Effector memory CD8-positive, alpha-beta T cell (primary cell): ENCODE data around the gene IQUB.
"Not testable (repeated sequence)": the region's sequence is repeated elsewhere in the genome, so short reads cannot be mapped to it uniquely, and the experiment has no call there.

ENCODE experiments used
- ATAC-seq: fragments of 150-1000 bp; cut with Tn5 transposase; replicated peaks from 2 replicates; pipeline ENCODE4 v1.10.0; 2021; ENCODE audit warnings: mild to moderate bottlenecking, moderate library complexity
- DNase-seq, 3 experiments: peaks; one replicate each; pipeline ENCODE4 v3.0.0; 2021
- H3K27ac Mint-ChIP-seq, 2 donors: one replicate each; pipeline ENCODE4 v1.8.0; 2022; ENCODE audit warnings: mild to moderate bottlenecking in 2 of 2, mixed read lengths in 2 of 2, moderate library complexity in 2 of 2
- H3K27me3 Mint-ChIP-seq, 2 donors: one replicate each; pipeline ENCODE4 v1.8.0; 2022; ENCODE audit warnings: mixed read lengths in 2 of 2
- H3K36me3 Mint-ChIP-seq: one replicate; pipeline ENCODE4 v1.8.0; 2022; ENCODE audit warnings: mild to moderate bottlenecking, moderate library complexity, mixed read lengths; ENCODE audit not compliant: insufficient read depth
- H3K4me1 Mint-ChIP-seq, 2 donors: one replicate each; pipeline ENCODE4 v1.8.0; 2022; ENCODE audit warnings: low read depth in 2 of 2, mixed read lengths in 2 of 2
- H3K4me3 Mint-ChIP-seq, 2 donors: one replicate each; pipeline ENCODE4 v1.8.0; 2022; ENCODE audit warnings: mild to moderate bottlenecking in 2 of 2, mixed read lengths in 2 of 2, moderate library complexity in 2 of 2
- H3K9me3 Mint-ChIP-seq, 2 donors: one replicate each; pipeline ENCODE4 v1.8.0; 2022; ENCODE audit warnings: mixed read lengths in 2 of 2

Gene IQUB

DNA sequence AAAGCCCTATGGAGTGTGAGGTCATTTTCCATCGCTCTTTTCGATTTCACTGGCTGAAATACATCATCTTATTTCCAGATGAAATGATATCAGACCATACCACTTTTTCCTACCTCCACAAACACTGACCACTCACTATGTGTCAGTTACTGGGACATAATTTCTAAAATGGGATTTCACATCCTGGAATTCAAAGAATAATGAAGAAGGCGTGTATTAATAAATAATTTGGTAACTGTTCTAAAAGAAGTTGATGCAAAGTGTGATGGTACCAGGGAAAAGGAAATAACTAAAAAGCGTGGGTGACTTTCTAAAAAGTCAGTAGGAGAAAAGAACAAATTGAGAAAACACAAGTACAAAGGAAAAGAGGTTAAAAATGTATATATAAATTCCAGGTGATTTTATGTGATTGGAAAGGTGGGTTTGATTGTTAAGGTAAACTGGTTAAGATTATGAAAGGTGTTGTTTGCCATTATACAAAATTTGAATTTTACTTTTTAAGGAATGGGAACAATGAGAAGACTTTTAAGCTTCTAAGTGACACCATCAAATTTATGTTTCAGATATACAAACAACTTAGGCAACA is 24.0 kb upstream of the IQUB start:
- DNase-seq (no peak), ATAC-seq (no peak)
- Mint-ChIP-seq H3K9me3 (no peaks in the 10 kb centered on the region), H3K36me3 (peaks cover 4% of the 10 kb centered on the region), H3K4me1 (peaks cover 4 to 6% of the 10 kb centered on the region in 2 donors), H3K4me3 (no peak overlapping the region), H3K27me3 (peaks cover 0 to 7% of the 10 kb centered on the region in 2 donors), H3K27ac (no peak overlapping the region)

DNA sequence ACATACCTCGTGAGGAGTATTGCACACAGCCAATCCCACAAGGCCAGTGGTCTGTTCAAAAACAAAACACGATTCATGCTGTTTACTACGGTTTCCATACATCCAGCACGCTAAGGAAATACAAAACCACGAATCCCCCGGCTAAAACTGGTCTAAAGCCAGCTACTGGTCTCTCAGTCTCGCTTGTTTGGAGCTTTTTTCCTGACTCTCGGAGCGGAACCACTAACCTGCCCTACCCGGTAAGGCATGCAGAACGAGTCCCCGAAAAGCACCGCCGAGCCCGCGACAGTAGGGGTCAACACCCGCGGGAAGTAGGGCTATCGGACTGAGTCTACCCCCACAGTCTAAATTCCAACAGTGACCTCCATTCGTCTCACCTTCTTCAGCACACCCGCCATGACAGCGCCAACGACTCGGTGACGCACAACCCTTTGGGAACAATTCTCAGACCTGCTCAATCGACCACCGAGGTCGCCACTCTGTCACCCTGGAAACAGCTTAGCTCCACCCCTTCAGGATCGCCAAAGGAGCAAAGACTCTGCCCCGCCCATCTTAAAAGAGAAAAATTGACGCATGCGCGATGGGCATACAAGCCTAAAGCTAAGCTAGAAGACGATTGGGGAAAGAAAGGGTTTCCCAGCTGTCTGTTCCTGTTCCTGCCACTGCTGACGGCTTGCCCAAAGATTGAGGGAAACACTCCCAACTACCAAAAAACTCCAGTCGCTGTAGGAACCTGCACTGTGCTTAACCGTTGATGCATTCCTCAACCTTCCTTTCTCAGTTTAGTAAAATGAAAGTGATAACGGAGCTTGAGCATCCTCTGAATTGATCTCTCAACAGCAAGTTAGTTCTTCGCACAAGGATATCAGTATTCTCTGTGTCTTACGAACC is 23.2 kb upstream of the IQUB start, which contains the start of gene NDUFA5:
TSS of gene NDUFA5 (minus strand) at position 421 of the 891 bp plus-strand sequence. CDS start at position 398, 23 bp downstream.
- Mint-ChIP-seq H3K9me3 (no peaks in the 10 kb centered on the region), H3K4me1 (peaks cover 11 to 12% of the 10 kb centered on the region in 2 donors), H3K36me3 (peaks cover 8% of the 10 kb centered on the region), H3K27me3 (peaks cover 0 to 7% of the 10 kb centered on the region in 2 donors), H3K4me3 (no peak within 1 kb of the TSS), H3K27ac (no peak within 1 kb of the TSS)
- peak; percentile 97 for ATAC-seq
- peak; percentile 96 to 99 (median 98) for DNase-seq

DNA sequence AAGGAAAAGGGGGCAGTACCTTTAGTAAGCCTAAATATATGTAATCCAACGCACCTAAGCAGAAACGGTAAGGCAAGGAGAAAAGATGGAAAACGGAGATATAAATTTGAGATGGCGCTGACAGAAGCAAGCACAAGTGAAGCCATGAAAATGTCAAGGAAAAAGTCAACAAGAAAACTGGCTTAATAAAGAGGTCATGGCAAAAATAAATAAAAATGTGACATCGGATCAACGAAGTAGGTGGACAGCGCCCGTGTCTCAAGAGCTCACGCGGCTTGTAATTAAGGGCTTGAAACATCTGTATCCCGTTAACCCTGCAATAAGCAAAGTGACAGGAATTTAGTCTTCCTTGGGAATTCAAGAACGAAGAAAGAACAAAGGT is 22.6 kb upstream of the IQUB start:
- H3K4me3 Mint-ChIP-seq, result no peak overlapping the region
- H3K9me3 Mint-ChIP-seq, result no peaks in the 10 kb centered on the region
- DNase-seq (no peak), ATAC-seq (no peak)
- peaks cover 11 to 12% of the 10 kb centered on the region in 2 donors for H3K4me1 Mint-ChIP-seq
- H3K36me3 Mint-ChIP-seq, result peaks cover 11% of the 10 kb centered on the region
- H3K27ac Mint-ChIP-seq, result no peak overlapping the region
- peaks cover 0 to 7% of the 10 kb centered on the region in 2 donors for H3K27me3 Mint-ChIP-seq

DNA sequence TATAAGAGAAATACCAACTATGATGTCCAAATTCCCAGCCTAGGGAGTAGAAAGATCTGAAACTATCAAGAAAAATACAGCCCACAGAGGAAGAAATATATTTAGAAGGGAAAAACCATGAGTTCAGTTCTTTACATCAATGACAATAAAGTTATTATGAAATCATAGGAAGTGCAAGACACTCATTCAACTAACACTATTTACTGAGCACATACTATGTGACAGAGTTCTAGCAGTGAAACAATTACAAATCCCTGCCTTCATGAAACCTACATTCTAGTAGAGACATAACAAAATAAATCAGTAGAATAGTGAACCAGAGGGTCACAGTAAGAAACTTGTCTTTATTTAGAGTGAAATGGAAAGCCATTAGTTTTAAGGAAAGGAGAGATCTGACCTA is 21.1 kb upstream of the IQUB start:
- peaks cover 23% of the 10 kb centered on the region for H3K36me3 Mint-ChIP-seq
- ATAC-seq, result no peak
- no peak overlapping the region for H3K4me3 Mint-ChIP-seq
- no peaks in the 10 kb centered on the region for H3K9me3 Mint-ChIP-seq
- no peak for DNase-seq
- no peak overlapping the region for H3K27ac Mint-ChIP-seq
- no peaks in the 10 kb centered on the region for H3K27me3 Mint-ChIP-seq
- H3K4me1 Mint-ChIP-seq, result peaks cover 11 to 16% of the 10 kb centered on the region in 2 donors

DNA sequence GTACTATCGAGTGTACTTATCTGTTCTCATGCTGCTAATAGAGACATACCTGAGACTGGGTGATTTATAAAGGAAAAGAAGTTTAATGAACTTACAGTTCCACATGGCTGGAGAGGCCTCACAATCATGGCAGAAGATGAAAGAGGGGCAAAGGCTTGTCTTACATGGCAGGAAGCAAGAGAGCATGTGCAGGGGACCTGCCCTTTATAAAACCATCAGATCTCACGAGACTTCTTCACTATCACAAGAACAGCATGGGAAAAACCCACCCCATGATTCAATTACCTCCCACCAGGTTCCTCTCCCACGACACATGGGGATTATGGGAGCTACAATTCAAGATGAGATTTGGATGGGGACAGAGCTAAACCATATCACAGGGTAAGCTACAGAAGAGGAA is 18.8 kb upstream of the IQUB start:
- H3K9me3 Mint-ChIP-seq, result no peaks in the 10 kb centered on the region
- H3K27ac Mint-ChIP-seq, result no peak overlapping the region
- no peak for DNase-seq
- H3K27me3 Mint-ChIP-seq, result no peaks in the 10 kb centered on the region
- H3K4me3 Mint-ChIP-seq, result no peak overlapping the region
- peaks cover 21 to 25% of the 10 kb centered on the region in 2 donors for H3K4me1 Mint-ChIP-seq
- no peak for ATAC-seq
- peaks cover 39% of the 10 kb centered on the region for H3K36me3 Mint-ChIP-seq

DNA sequence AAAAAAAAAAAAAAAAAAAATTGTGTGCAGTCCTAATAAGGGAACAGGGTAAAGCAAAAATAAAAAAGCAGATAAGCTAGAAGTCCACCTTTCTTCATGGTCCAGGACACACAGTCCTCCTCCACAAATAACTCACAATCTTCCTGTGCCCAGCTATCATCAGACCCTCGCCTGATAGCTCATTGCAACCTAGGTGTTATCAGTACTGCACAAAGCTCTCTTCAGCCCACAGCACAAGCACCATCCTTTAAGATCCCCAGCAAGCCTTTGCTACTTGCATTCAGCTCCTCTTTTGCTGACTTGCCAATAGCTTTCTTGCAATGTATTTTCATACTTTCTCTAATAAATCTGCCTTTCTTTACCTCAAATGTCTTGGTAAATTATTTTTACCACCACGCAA is 18.2 kb upstream of the IQUB start:
- DNase-seq, result no peak
- Mint-ChIP-seq H3K4me1 (peaks cover 23 to 24% of the 10 kb centered on the region in 2 donors), H3K36me3 (peaks cover 39% of the 10 kb centered on the region), H3K27ac (no peak overlapping the region), H3K9me3 (no peaks in the 10 kb centered on the region), H3K4me3 (no peak overlapping the region), H3K27me3 (no peaks in the 10 kb centered on the region)
- no peak for ATAC-seq

DNA sequence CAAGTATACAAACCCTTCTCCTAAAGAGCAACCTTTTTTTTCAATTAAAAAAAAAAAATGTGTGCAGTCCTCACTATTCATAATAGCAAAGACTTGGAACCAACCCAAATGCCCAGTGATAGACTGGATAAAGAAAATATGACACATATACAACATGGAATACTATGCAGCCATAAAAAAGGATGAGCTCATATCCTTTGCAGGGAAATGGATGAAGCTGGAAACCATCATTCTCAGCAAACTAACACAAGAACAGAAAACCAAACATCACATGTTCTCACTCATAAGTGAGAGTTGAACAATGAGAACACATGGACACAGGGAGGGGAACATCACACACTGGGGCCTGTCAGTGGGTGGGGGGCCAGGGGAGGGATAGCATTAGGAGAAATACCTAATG is 17.7 kb upstream of the IQUB start:
- H3K4me3 Mint-ChIP-seq, DNase-seq, H3K27ac Mint-ChIP-seq, H3K27me3 Mint-ChIP-seq, ATAC-seq, H3K9me3 Mint-ChIP-seq: not testable (repeated sequence)
- peaks cover 42% of the 10 kb centered on the region for H3K36me3 Mint-ChIP-seq
- peaks cover 26 to 27% of the 10 kb centered on the region in 2 donors for H3K4me1 Mint-ChIP-seq

DNA sequence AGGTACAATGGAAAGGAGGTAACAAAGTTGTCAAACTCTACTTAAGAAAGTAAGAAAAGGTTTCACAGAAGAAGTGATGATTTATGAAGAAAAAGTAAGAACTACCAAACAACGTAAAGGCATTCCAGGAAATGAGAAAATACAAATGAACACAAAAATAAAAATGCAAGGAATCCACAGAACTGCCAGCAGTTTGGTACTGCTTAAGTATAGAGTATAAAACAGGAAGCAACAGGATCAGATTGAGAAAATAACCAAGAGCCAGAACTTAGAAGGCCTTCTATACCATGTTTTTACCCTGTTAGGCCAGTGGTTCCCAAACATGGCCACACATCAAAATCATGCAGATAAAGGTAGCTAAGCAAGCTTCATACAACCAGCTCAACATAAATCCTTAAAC is 14.0 kb upstream of the IQUB start:
- ATAC-seq, result no peak
- no peak overlapping the region for H3K27ac Mint-ChIP-seq
- H3K27me3 Mint-ChIP-seq, result no peaks in the 10 kb centered on the region
- peaks cover 27 to 33% of the 10 kb centered on the region in 2 donors for H3K4me1 Mint-ChIP-seq
- peaks cover 48% of the 10 kb centered on the region for H3K36me3 Mint-ChIP-seq
- H3K9me3 Mint-ChIP-seq, result no peaks in the 10 kb centered on the region
- no peak overlapping the region for H3K4me3 Mint-ChIP-seq
- no peak for DNase-seq

DNA sequence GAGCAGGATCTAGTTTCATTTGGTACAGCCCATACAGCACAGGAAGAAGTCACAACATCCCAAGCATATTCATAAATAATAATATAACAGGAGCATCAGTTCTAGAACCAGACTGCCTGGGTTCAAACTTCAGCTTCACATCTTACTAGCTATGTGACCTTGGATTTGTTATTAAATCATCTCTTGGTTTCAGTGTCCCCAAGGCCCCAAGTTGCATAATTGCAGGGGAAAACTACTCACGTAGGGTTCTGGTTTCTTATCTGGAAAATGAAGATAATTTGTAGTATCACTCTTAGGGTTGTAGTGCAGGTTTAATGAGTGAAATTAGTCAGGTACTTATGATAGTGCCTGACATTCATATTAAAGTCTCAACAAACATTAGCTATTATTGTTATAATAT is 5.5 kb upstream of the IQUB start:
- H3K4me3 Mint-ChIP-seq, result no peak overlapping the region
- peaks cover 20% of the 10 kb centered on the region for H3K36me3 Mint-ChIP-seq
- ATAC-seq (no peak), DNase-seq (no peak)
- H3K4me1 Mint-ChIP-seq, result peaks cover 4% of the 10 kb centered on the region in 2 donors
- no peaks in the 10 kb centered on the region for H3K9me3 Mint-ChIP-seq
- H3K27ac Mint-ChIP-seq, result no peak overlapping the region
- H3K27me3 Mint-ChIP-seq, result no peaks in the 10 kb centered on the region

DNA sequence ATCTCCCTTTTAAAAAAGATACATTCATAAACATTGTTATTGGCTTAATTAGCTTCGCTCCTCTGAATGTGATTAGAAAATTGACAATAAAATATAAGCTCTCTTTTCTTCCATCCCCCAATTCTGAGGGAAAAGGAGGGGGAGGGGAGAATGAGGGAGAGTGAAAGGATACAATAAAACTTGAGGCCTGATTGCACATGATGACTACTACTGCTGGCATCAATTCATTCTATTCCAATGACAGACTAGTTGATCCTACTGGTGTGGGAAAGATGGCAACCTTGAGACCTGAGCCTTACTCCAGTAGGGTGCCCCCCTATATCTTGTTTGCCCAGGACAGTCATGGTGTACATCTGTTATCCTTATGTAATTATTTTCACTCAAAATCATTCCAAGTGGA is 4.5 kb upstream of the IQUB start:
- no peak overlapping the region for H3K27ac Mint-ChIP-seq
- peaks cover 23% of the 10 kb centered on the region for H3K36me3 Mint-ChIP-seq
- no peak overlapping the region for H3K4me3 Mint-ChIP-seq
- no peaks in the 10 kb centered on the region for H3K9me3 Mint-ChIP-seq
- H3K4me1 Mint-ChIP-seq, result peaks cover 10 to 14% of the 10 kb centered on the region in 2 donors
- DNase-seq (no peak), ATAC-seq (no peak)
- no peaks in the 10 kb centered on the region for H3K27me3 Mint-ChIP-seq

DNA sequence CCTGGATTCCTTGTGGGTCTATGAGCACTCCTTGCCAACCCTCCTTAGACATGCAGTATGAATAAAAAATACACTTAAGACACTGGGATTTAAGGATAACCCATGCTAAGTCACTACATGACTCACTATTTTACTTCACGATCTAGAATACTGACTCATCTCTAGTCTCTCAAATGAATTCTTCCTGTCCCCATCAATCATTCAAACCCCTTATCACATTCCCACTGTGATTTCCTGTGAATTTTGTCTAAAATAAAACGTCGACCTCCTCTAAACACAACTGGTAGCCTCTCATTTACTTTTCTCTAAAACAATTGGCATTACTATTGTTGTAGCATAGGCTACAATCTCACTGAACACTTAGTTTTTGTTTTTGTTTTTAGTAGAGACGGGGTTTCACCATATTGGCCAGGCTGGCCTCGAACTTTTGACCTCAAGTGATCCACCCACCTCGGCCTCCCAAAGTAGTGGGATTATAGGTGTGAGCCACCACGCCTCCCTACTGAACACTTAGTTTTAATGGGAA is 3.9 kb upstream of the IQUB start:
- peaks cover 21% of the 10 kb centered on the region for H3K36me3 Mint-ChIP-seq
- no peak overlapping the region for H3K27ac Mint-ChIP-seq
- DNase-seq (no peak), ATAC-seq (no peak)
- no peak overlapping the region for H3K4me3 Mint-ChIP-seq
- no peaks in the 10 kb centered on the region for H3K27me3 Mint-ChIP-seq
- H3K4me1 Mint-ChIP-seq, result peaks cover 10 to 18% of the 10 kb centered on the region in 2 donors
- H3K9me3 Mint-ChIP-seq, result no peaks in the 10 kb centered on the region

DNA sequence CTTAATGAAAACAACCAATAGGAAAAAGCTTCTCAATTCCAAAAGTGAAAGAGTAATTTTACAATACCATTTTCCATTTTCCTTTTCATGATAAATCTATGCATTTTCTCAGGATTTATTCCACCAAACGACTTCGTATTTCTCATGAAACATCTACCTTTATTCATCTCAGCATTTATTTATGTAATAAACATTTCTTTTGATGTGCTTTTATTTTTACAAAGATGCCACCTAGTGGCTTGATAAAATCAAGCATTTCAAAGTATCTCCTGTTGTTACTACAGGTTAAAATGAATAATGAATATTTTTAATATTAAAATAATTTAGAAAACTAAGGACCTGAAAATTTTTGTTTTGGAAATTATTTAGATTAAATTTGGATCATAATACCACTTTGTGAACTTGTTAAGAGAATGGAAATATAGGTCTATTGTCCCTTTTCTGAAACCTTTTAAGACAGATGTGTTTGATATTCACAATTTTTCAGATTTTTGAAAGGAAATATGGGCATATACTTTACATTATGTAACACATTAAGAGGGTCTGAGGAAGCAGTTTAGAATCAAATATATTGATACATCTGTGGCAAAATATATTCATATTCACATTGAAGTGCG is 2.7 kb upstream of the IQUB start:
- Mint-ChIP-seq H3K4me1 (peaks cover 13 to 26% of the 10 kb centered on the region in 2 donors), H3K4me3 (no peak overlapping the region), H3K27ac (no peak overlapping the region), H3K36me3 (peaks cover 15% of the 10 kb centered on the region), H3K9me3 (no peaks in the 10 kb centered on the region), H3K27me3 (peaks cover 3% of the 10 kb centered on the region in 2 donors)
- ATAC-seq, result no peak
- no peak for DNase-seq

DNA sequence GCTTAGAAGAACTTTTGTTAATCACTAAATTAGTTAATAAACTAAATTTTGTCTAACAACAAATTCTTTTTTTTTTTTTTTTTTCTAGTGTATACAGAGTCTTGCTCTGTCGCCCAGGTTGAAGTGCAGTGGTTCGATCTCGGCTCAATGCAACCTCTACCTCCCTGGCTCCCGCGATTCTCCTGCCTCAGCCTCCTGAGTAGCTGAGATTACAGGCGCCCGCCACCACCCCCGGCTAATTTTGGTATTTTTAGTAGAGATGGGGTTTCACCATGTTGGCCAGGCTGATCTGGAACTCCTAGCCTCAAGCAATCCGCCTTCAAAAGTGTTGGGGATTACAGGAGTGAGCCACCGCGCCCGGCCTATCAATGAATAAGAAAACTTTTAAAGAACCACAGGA is 1.1 kb upstream of the IQUB start:
- Mint-ChIP-seq H3K27ac (peak overlapping the region; percentile 93), H3K27me3 (peaks cover 6 to 8% of the 10 kb centered on the region in 2 donors), H3K9me3 (no peaks in the 10 kb centered on the region), H3K36me3 (peaks cover 12% of the 10 kb centered on the region), H3K4me1 (peaks cover 13 to 29% of the 10 kb centered on the region in 2 donors), H3K4me3 (peak overlapping the region; percentile 93 to 94)
- ATAC-seq, result no peak
- peak in 1 of 3 experiments; percentile 6 for DNase-seq
